Measurements from ENCODE around the gene SFTPB.
A peak's percentile ranks its signal among the peaks of the same experiment; 100 is the strongest.

SFTPB gene

DNA sequence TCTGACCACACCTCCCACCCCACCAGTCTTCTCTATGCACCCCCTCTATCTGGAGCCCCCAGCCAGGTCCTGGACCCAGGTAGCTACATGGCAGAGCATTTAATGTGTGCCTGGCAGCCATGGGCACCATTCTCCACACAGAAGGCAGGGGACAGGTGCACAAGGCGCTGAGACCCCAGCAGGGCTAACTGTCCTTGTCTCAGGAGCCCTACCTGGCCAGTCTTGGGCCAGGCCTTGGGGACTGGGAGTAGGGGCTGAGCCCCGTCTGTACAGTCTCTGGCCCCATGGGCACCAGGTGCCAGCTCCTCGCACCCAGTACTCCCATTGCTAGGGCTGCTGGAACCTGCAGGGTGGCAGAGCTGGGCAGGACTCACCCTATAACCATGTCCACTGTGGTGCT lies 29.1 kb upstream of the SFTPB start:
- Mint-ChIP-seq H3K27me3 (peaks cover 45% of the 10 kb centered on the region), H3K36me3 (no peaks in the 10 kb centered on the region), H3K9me3 (no peaks in the 10 kb centered on the region), H3K4me3 (no peak overlapping the region), H3K27ac (no peak overlapping the region), H3K4me1 (peaks cover 7% of the 10 kb centered on the region)
- CTCF ChIA-PET, result interaction anchor here (1.0 to 3.9 kb wide), 5 partner anchors 11 to 60 kb away, joined by 3 to 18 read pairs (median 6); no protein-coding TSS in a partner anchor
- no peak for DNase-seq

DNA sequence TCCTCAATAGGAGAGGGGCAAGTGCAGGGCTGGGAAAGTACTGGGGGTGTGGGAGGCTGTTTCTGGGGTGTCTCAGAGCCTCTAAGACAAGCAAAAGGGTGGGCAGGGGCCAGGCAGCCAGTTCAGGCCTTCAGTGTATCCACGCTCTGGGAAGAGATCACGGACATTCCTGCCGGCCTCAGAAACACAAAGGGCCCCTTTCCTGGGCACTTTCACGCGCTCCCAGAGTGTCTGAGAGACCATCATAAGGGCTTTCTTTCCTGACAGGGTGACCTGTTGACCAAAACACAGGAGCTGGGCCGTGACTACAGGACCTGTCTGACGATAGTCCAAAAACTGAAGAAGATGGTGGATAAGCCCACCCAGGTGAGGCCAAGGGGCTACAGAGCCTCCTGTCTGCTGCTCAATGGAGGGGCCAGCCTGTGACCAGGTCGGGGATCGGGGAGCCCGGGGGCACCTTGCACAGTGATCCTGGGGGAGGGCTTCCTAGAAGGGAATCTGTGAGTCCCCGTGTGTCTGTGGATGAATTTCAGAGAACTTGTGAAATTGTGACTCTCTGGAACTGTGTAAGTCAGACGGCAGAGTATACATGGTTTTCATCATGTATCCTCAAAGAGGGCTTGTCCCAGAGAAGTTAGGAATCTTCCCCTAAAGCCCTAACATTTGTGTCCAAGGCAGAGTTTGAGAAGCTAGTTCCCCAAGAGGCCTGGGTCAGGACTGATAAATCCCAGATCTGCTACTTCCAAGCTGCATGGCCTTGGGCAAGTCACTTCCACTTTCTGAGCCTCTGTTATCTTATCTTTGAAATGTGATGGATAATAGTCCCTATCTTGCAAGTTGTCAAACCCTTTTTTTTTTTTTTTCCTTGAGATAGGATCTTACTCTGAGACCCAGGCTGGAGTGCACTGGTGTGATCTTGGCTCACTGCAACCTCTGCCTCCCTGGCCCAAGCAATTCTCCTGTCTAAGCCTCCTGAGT lies 28.0 kb upstream of the SFTPB start:
- DNase-seq, result no peak
- no peak overlapping the region for H3K4me3 Mint-ChIP-seq
- peaks cover 37% of the 10 kb centered on the region for H3K27me3 Mint-ChIP-seq
- no peaks in the 10 kb centered on the region for H3K9me3 Mint-ChIP-seq
- no peaks in the 10 kb centered on the region for H3K36me3 Mint-ChIP-seq
- CTCF ChIA-PET, result interaction anchor here (1.0 to 3.9 kb wide), 3 partner anchors 12 to 33 kb away, joined by 3 to 18 read pairs (median 6); no protein-coding TSS in a partner anchor
- H3K4me1 Mint-ChIP-seq, result peaks cover 7% of the 10 kb centered on the region
- no peak overlapping the region for H3K27ac Mint-ChIP-seq

DNA sequence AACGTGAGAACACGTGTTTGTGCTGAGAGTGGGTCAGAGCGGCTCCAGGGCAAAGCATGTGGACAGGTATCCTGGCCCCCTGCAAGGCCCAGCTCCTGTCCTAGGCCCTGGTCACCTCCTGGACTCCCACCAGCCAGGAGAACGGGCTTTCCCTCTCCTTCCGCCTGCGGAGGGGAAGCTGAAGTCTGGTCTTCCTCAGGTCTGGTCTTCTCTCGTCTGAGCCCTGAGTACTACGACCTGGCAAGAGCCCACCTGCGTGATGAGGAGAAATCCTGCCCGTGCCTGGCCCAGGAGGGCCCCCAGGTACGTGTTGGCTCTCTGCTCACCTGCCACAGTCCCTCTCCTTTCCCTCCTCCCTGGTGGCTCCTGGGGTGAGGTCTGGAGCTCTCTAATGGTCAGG lies 27.1 kb upstream of the SFTPB start:
- peaks cover 37% of the 10 kb centered on the region for H3K27me3 Mint-ChIP-seq
- no peak overlapping the region for H3K27ac Mint-ChIP-seq
- no peak for DNase-seq
- CTCF ChIA-PET, result interaction anchor here (1.1 to 1.3 kb wide), 2 partner anchors 11 to 12 kb away, joined by 4 to 5 read pairs; no protein-coding TSS in a partner anchor
- no peaks in the 10 kb centered on the region for H3K9me3 Mint-ChIP-seq
- H3K4me1 Mint-ChIP-seq, result peaks cover 7% of the 10 kb centered on the region
- no peak overlapping the region for H3K4me3 Mint-ChIP-seq
- H3K36me3 Mint-ChIP-seq, result no peaks in the 10 kb centered on the region

DNA sequence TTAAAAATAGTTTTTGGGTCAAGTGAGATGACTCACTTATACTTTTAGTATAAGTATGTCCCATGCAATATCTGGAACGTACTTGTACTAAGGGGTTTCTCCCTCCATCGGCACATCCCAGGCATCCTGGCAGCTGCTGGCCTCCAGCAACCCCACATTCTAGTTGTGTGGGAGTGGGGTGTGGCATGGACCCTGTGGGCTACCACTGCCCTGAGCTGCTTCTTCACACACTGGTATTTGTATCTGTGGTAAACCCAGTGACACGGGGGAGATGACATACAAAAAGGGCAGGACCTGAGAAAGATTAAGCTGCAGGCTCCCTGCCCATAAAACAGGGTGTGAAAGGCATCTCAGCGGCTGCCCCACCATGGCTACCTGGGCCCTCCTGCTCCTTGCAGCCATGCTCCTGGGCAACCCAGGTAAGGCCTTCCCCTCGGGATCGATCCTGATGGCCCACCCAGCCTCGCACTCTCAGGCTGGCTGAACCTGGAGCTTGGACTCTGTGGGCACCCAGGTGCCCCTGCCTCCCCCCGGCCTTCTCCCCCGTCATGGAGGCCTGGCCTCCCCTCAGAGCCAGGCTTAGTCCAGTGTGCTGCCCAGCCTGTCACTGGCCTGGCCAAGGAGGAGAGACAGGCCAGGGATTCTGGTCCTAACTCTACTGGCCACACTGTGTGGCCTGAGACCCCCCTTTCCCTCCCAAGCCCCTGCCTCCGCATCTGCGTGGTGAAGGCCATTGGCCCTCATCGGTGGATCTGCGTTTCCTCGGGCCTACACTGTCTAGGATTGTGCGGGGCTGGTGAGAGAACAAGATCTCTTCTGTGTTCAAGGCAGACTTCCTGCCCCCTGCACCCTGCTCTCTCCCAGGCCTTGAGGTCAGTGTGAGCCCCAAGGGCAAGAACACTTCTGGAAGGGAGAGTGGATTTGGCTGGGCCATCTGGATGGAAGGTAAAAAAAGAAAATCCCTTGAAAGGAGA lies 26.3 kb upstream of the SFTPB start, which contains the start of gene GNLY:
GNLY (plus strand) TSS at position 307 of the 974 bp plus-strand sequence; CDS start at position 368, 61 bp downstream.
- CTCF ChIA-PET, result interaction anchor here (0.7 to 1.4 kb wide), 5 partner anchors 10 to 13 kb away, joined by 3 to 5 read pairs (median 3); no protein-coding TSS in a partner anchor
- Mint-ChIP-seq H3K27me3 (peaks cover 37% of the 10 kb centered on the region), H3K9me3 (no peaks in the 10 kb centered on the region), H3K4me1 (peaks cover 7% of the 10 kb centered on the region), H3K4me3 (no peak within 1 kb of the TSS), H3K36me3 (no peaks in the 10 kb centered on the region), H3K27ac (no peak within 1 kb of the TSS)
- no peak for DNase-seq

DNA sequence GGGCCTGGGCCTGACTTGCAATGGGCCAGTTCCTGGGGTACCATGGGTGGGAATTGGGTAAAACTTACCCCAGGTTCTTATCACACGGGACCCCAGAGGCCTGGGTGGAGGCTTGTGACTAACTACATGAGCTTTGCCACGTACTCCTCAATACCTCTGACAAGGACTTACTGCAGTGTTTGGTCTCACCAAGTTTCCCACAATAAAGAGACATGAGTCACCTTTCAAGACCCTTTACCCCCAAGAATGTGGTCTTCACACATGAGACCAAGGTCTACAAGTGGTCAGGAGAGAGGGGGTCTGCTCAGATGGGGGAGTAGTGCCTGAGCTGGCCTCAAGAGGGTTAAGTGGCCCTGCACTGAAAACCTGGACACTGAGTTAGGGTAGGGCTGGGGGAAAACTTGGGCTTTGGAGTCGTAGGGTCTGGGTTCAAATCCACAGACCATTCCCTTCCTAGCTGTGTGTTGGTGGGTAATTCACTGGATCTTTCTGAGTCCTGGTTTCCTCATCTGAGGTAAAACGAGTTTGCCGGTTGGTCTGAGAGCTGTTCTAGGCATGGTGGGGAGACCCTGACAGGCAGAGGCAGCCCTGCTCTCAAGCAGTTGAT lies 24.1 kb upstream of the SFTPB start:
- Mint-ChIP-seq H3K4me1 (no peaks in the 10 kb centered on the region), H3K4me3 (no peak overlapping the region), H3K27me3 (peaks cover 28% of the 10 kb centered on the region), H3K9me3 (no peaks in the 10 kb centered on the region), H3K27ac (no peak overlapping the region), H3K36me3 (no peaks in the 10 kb centered on the region)
- CTCF ChIA-PET, result interaction anchor here (1.0 to 1.8 kb wide), 2 partner anchors 8 to 13 kb away, joined by 3 to 4 read pairs; no protein-coding TSS in a partner anchor
- no peak for DNase-seq

DNA sequence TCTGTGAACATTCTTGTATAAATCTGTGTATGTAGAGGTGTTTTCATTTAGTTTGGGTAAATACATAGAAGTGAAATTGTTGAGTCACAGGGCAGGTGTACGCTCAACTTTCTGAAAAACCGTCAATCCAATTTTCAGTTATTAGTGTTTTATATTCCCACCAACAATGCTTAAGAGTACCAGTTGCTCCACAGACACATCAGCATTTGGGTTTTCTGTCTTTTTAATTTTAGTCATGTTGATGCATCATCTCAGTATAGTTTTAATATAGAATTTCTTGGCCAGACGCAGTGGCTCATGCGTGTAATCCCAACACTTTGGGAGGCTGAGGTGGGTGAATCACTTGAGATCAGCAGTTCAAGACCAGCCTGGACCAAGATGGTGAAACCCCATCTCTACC lies 22.9 kb upstream of the SFTPB start:
- H3K36me3 Mint-ChIP-seq, result no peaks in the 10 kb centered on the region
- DNase-seq, result no peak
- peaks cover 25% of the 10 kb centered on the region for H3K27me3 Mint-ChIP-seq
- no peak overlapping the region for H3K27ac Mint-ChIP-seq
- H3K9me3 Mint-ChIP-seq, result no peaks in the 10 kb centered on the region
- H3K4me1 Mint-ChIP-seq, result no peaks in the 10 kb centered on the region
- no peak overlapping the region for H3K4me3 Mint-ChIP-seq
- CTCF ChIA-PET, result no interaction called here

DNA sequence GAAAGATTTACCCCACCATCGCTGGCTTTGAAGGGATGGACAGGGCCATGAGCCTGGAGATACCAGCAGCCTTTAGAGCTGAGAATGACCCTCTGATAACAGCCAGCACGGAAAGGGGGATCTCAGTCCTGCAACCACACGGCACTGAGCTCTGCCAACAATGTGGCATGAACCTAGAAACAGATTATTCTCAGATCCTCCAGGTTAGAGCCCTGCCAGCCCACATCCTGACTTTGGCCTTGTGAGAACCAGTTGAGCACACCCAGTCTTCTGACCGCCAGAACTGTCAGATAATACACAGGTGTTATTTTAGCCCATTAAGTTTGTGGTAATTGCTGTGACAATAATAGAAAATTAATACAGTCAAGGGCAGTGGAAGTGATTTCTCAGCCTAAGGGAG lies 16.8 kb upstream of the SFTPB start:
- H3K4me1 Mint-ChIP-seq, result peaks cover 15% of the 10 kb centered on the region
- no peaks in the 10 kb centered on the region for H3K9me3 Mint-ChIP-seq
- no peaks in the 10 kb centered on the region for H3K36me3 Mint-ChIP-seq
- no peak overlapping the region for H3K27ac Mint-ChIP-seq
- peaks cover 23% of the 10 kb centered on the region for H3K27me3 Mint-ChIP-seq
- no peak for DNase-seq
- CTCF ChIA-PET, result no interaction called here
- no peak overlapping the region for H3K4me3 Mint-ChIP-seq

DNA sequence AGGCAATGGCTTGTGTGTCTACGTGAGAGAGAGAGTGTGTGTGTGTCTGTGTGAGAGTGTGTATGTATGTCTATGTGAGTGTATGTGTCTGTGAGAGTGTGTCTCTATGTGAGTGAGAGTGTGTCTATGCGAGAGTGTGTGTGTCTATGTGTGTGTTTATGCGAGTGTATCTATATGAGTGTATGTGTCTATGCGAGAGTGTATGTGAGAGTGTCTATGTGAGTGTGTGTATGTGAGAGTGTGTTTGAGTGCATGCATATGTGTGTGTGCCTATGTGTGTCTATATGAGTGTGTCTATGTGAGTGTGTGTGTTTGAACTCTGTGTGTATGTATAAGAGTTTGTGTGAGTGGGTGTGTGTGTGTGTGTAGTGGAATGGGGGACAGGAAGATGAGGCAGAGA lies 16.4 kb upstream of the SFTPB start:
- Mint-ChIP-seq H3K36me3 (no peaks in the 10 kb centered on the region), H3K4me3 (no peak overlapping the region), H3K9me3 (no peaks in the 10 kb centered on the region), H3K4me1 (peaks cover 15% of the 10 kb centered on the region), H3K27me3 (peaks cover 23% of the 10 kb centered on the region), H3K27ac (no peak overlapping the region)
- CTCF ChIA-PET, result interaction anchor here (1.2 to 1.3 kb wide), 2 partner anchors 8 to 25 kb away, joined by 3 to 4 read pairs; no protein-coding TSS in a partner anchor
- DNase-seq, result no peak

DNA sequence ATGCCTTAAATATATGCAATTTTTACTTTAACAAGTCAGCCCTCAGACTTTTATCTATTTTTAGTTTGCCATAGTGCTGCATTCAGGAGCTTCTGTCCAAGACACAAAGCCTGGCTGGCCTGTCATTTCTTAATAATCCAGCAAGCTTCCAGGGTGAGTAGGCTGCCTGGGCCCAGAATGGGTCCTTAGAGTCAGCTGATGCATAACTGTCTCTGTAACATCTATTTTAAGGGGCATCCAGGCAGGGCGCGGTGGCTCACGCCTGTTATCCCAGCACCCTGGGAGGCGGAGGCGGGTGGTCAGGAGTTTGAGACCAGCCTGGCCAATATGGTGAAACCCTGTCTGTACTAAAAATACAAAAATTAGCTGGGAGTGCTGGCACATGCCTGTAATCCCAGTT lies 14.4 kb upstream of the SFTPB start:
- Mint-ChIP-seq H3K36me3 (no peaks in the 10 kb centered on the region), H3K27me3 (peaks cover 32% of the 10 kb centered on the region), H3K4me3 (no peak overlapping the region), H3K4me1 (peaks cover 20% of the 10 kb centered on the region), H3K27ac (no peak overlapping the region), H3K9me3 (no peaks in the 10 kb centered on the region)
- DNase-seq, result no peak
- CTCF ChIA-PET, result no interaction called here

DNA sequence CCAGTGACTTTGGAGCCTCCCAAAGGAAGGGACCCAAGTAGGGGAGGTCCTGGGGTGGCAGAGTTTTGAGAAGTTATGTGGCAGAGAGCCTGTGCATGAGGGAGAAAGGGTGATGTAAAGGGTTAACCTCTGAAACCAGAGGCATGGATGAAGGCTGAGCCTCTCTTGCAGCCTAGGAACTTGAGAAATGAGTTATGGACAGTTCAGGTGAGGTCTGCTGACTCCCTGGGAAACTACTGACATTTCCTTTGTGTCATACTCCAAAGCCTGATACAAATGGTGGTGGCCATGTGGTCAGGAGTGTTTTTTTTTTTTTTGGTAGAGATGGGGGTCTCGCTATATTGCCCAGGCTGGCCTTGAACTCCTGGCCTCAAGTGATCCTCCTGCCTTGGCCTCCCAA lies 13.8 kb upstream of the SFTPB start:
- H3K27ac Mint-ChIP-seq, result peak overlapping the region; percentile 87
- no peak for DNase-seq
- H3K27me3 Mint-ChIP-seq, result peaks cover 29% of the 10 kb centered on the region
- CTCF ChIA-PET, result interaction anchor here (0.6 to 4.2 kb wide), 5 partner anchors 16 to 72 kb away, joined by 4 to 96 read pairs (median 4); partner anchors contain the start of gene ATOH8
- H3K4me3 Mint-ChIP-seq, result peak overlapping the region; percentile 61
- H3K36me3 Mint-ChIP-seq, result no peaks in the 10 kb centered on the region
- peaks cover 20% of the 10 kb centered on the region for H3K4me1 Mint-ChIP-seq
- H3K9me3 Mint-ChIP-seq, result no peaks in the 10 kb centered on the region

DNA sequence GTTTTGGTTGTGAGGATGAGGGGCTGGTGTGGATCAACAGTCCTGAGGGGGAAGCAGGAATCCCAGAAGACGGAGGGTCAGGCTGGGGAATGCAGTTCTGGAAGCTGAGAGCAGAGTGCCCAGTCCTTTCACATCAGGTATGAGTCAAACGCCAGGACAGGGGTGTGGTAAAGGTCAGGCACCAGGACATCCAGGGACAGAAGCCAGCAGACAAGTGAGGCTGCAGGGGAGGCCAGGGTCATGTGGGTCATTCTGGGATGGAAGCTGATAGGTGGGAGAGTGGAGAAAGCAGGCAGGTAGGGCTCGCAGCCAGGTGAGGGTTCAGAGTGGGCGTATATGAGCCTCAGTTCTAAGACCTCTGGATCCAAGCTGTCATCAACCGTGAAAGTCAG lies 13.4 kb upstream of the SFTPB start:
- Mint-ChIP-seq H3K36me3 (no peaks in the 10 kb centered on the region), H3K27ac (peak overlapping the region; percentile 87), H3K4me3 (peak overlapping the region; percentile 61), H3K4me1 (peaks cover 20% of the 10 kb centered on the region), H3K9me3 (no peaks in the 10 kb centered on the region), H3K27me3 (peaks cover 29% of the 10 kb centered on the region)
- CTCF ChIA-PET, result interaction anchor here (0.6 to 4.2 kb wide), 5 partner anchors 16 to 72 kb away, joined by 4 to 96 read pairs (median 4); partner anchors contain the start of gene ATOH8
- DNase-seq, result no peak

DNA sequence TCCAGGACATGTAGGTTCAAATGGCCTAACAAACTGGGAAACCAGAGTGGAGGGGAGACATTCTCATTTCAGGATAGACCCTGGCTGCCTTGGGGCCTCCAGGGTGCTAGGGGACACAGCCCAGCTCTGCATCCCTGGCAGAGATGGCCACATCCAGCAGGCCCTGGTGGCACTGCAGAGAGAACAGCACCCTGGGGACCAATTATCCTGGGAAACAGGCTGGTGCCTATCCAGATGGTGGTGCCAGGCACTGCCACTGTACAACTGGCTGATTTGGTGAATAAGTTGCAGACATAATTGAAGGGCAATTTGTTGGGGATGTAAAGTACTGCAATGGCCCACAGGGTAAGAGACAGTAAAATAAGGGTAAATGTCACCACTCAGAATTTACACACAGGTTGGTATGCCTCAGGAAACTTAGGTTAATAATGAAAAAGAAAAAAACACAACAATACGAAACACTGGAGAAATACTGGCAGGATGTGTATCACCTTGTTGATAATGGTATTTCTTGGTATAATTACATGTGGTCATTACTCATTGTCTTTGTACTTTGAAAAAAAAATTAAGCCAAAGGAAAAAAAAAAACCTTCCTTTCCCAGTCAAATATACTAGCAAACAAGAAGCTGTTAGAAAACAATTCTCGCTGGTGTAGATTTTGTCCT lies 12.8 kb upstream of the SFTPB start:
- peaks cover 25% of the 10 kb centered on the region for H3K27me3 Mint-ChIP-seq
- H3K4me1 Mint-ChIP-seq, result peaks cover 20% of the 10 kb centered on the region
- peak overlapping the region; percentile 87 for H3K27ac Mint-ChIP-seq
- H3K36me3 Mint-ChIP-seq, result no peaks in the 10 kb centered on the region
- H3K4me3 Mint-ChIP-seq, result peak overlapping the region; percentile 61
- H3K9me3 Mint-ChIP-seq, result no peaks in the 10 kb centered on the region
- CTCF ChIA-PET, result interaction anchor here (0.6 to 4.2 kb wide), 11 partner anchors 17 to 133 kb away, joined by 4 to 96 read pairs (median 7); partner anchors contain the start of gene ATOH8
- DNase-seq, result no peak
